ENCODE results near the gene FAM72B.
"Not testable (repeated sequence)": the region's sequence is repeated elsewhere in the genome, so short reads cannot be mapped to it uniquely, and the experiment has no call there.

FAM72B gene

DNA sequence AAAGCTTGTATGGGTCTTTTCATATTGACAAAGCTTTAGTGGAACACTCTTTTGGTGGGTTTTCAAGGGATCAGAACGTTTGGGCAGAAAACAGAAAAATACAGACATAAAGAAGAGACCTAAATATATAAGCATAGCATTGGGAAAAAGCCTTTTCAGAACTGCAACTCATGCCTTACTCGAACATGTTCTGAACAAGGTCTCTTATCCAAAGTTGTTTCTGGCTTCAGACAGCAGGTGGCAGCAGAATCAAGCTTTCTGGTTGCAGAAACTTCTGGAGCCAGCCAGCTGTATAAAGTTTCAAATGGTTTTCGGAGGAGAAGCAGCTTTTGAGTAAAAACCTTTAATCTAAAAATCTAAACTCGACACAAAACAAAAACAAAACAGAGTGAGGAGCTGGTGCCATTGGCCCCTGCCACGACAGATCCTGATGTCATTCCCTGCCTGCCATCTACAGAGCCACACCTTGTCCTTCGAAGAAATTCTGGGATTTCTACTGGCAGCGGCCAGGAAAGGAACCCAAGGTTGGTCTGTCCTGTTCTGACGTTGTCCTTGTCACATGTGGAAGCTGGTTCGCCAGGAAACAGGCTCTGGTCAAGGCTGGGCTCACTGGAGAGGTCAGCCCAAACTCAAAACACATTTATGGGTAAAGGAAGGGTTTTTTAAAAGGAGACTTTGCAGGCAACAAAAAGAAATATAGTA is 35.5 kb downstream of the FAM72B start:
- not testable (repeated sequence) for DNase-seq

DNA sequence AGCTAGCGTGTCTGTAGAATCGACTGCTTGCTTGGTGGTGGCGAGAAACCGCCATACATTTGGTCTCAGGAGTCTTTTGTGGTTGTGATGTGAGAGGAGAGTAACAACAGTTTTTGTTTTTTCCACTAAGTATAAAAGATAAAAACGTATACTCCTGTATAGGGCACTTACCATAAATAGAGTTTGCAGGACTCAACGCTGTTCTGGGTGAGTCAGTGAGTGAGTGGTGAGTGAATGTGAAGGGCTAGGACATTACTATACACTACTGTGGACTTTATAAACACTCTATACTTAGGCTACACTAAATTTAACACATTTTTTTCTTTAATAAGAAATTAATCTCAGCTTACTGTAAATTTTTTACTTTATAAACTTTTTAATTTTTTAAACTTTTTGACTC is 43.7 kb downstream of the FAM72B start:
- DNase-seq = not testable (repeated sequence)

DNA sequence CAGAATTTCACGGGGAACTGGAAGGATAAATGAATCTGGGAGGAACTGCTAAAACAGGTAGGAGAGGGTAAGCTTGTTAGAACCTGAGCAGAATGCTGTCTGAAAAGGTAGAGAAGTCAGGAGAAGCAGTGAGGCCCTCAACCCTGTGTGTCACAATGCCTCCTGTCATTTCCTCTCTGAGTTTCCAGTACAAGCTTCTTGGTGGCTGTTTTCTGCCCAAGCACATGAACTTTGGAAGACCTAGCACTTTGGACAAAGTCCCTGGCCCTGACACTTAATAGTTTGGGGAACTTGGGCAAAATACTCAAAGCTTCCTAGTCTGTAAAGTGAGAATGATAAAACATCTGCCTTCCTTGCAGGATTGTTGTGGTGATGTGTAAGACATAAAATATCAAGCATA is 52.6 kb downstream of the FAM72B start:
- DNase-seq = not testable (repeated sequence)

DNA sequence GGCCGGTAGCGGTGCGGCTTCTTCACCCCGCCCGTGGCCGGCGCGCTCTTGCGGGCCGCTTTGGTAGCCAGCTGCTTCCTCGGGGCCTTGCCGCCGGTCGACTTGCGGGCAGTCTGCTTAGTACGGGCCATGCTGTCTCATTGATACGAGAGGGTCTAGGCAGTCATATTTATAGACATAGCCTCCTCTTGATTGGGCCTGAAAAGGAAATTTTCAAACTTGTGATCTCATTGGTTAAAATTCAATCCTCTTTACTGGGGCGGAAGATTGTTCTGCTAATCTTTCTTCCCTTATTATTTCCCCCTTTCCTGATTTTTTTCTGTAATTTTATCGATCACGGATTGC is 65.7 kb downstream of the FAM72B start:
- not testable (repeated sequence) for DNase-seq

Measured in stimulated activated CD4-positive, alpha-beta T cell treated with anti-CD3 and anti-CD28 coated beads, Interleukin-2, amount 100 ng/mL, for 48 hours (primary cell).